ENCODE results near the gene SST.

DNA sequence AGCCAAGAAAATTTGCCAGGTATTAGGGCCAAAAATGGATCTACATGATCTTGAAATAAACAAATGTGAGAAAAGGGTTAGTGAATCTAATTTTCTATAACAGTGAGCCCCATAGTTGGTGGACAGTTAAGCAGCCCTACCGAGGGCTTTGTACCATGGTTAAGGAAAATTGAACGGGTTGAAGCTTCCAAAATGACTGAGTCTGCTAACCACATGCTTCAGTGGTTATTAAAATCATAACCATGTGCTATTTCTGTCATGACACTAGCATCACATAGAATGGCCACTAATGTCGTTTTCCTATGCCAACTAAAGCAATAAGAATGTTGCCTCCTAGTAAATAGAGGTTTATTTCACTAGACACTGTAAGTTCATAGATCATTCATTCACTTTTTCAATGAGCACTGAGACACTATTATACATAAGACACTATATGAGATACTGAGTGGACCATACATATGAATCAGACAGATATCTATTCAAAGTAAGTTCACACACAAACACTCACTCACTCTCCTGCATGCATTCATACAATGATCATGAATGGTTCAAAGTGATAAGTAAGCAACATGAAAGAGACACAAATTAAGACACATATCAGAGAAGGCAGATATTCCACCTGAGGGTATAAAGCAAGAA lies 4.3 kb downstream of the SST start:
- TF ChIP-seq, protein P1, sequence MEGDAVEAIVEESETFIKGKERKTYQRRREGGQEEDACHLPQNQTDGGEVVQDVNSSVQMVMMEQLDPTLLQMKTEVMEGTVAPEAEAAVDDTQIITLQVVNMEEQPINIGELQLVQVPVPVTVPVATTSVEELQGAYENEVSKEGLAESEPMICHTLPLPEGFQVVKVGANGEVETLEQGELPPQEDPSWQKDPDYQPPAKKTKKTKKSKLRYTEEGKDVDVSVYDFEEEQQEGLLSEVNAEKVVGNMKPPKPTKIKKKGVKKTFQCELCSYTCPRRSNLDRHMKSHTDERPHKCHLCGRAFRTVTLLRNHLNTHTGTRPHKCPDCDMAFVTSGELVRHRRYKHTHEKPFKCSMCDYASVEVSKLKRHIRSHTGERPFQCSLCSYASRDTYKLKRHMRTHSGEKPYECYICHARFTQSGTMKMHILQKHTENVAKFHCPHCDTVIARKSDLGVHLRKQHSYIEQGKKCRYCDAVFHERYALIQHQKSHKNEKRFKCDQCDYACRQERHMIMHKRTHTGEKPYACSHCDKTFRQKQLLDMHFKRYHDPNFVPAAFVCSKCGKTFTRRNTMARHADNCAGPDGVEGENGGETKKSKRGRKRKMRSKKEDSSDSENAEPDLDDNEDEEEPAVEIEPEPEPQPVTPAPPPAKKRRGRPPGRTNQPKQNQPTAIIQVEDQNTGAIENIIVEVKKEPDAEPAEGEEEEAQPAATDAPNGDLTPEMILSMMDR (IDR thresholded peaks at IDR 0.05; ENCODE audit: low read depth, low read length, missing input control), result no peak
- TF ChIP-seq EGR1 (IDR thresholded peaks at IDR 0.05; ENCODE audit: low read depth in 2 of 2) (no peak), JUND (IDR thresholded peaks at IDR 0.05) (no peak), TAF1 (conservative IDR thresholded peaks at IDR 0.05) (no peak), RXRA (IDR thresholded peaks at IDR 0.05) (no peak), GABPA (IDR thresholded peaks at IDR 0.05 in 1 of 2, conservative IDR thresholded peaks at IDR 0.05 in 1 of 2) (no peak), YY1 (IDR thresholded peaks at IDR 0.05) (no peak), RAD21 (IDR thresholded peaks at IDR 0.05) (no peak), SP1 (IDR thresholded peaks at IDR 0.05) (no peak)
- TF ChIP-seq, protein P2, sequence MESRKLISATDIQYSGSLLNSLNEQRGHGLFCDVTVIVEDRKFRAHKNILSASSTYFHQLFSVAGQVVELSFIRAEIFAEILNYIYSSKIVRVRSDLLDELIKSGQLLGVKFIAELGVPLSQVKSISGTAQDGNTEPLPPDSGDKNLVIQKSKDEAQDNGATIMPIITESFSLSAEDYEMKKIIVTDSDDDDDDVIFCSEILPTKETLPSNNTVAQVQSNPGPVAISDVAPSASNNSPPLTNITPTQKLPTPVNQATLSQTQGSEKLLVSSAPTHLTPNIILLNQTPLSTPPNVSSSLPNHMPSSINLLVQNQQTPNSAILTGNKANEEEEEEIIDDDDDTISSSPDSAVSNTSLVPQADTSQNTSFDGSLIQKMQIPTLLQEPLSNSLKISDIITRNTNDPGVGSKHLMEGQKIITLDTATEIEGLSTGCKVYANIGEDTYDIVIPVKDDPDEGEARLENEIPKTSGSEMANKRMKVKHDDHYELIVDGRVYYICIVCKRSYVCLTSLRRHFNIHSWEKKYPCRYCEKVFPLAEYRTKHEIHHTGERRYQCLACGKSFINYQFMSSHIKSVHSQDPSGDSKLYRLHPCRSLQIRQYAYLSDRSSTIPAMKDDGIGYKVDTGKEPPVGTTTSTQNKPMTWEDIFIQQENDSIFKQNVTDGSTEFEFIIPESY (IDR thresholded peaks at IDR 0.05), result no peak
- TF ChIP-seq, protein P3, sequence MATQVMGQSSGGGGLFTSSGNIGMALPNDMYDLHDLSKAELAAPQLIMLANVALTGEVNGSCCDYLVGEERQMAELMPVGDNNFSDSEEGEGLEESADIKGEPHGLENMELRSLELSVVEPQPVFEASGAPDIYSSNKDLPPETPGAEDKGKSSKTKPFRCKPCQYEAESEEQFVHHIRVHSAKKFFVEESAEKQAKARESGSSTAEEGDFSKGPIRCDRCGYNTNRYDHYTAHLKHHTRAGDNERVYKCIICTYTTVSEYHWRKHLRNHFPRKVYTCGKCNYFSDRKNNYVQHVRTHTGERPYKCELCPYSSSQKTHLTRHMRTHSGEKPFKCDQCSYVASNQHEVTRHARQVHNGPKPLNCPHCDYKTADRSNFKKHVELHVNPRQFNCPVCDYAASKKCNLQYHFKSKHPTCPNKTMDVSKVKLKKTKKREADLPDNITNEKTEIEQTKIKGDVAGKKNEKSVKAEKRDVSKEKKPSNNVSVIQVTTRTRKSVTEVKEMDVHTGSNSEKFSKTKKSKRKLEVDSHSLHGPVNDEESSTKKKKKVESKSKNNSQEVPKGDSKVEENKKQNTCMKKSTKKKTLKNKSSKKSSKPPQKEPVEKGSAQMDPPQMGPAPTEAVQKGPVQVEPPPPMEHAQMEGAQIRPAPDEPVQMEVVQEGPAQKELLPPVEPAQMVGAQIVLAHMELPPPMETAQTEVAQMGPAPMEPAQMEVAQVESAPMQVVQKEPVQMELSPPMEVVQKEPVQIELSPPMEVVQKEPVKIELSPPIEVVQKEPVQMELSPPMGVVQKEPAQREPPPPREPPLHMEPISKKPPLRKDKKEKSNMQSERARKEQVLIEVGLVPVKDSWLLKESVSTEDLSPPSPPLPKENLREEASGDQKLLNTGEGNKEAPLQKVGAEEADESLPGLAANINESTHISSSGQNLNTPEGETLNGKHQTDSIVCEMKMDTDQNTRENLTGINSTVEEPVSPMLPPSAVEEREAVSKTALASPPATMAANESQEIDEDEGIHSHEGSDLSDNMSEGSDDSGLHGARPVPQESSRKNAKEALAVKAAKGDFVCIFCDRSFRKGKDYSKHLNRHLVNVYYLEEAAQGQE (IDR thresholded peaks at IDR 0.05), result no peak
- TF ChIP-seq, protein P4, sequence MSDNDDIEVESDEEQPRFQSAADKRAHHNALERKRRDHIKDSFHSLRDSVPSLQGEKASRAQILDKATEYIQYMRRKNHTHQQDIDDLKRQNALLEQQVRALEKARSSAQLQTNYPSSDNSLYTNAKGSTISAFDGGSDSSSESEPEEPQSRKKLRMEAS (IDR thresholded peaks at IDR 0.05), result no peak
- TF ChIP-seq, protein P5, sequence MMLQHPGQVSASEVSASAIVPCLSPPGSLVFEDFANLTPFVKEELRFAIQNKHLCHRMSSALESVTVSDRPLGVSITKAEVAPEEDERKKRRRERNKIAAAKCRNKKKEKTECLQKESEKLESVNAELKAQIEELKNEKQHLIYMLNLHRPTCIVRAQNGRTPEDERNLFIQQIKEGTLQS (IDR thresholded peaks at IDR 0.05), result no peak

Measured in liver (tissue), 3 donors.